Measurements from ENCODE around the gene TP53I13. TPM values are rescaled to one million over a fixed set of nuclear protein-coding genes. Genes with fewer than 3 reads are reported as not detected.

Gene TP53I13
- total and polyA plus RNA-seq, 2 donors (not counting 3 experiments of a cell fraction or from before 2014, with no cell fraction given) = 41.1 to 42.7 TPM

DNA sequence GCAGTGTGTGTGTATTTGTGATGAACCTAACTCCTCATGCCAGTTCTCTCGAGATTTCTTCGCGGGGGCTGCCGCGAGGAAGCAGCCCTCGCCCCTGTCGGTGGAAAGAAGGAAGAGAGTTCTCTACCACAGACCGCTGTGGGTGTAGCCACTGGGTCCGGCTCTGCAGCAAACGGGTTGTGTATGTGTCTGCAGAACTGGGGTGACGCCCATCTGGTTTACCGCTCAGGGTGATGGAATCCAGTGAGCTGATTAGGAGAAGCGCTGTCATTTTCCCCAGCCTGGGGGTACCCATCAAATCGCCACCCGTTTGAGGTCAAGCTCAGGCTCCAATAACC, 46.5 kb downstream of the TP53I13 start:
- intact Hi-C loops (cut with micrococcal nuclease) (loop anchor here (1.0 to 5.0 kb wide), 3 partner anchors 48 to 478 kb away; partner anchors contain the start of genes ABHD15 and TP53I13), dilution Hi-C loops (cut with MboI; ENCODE audit: extremely low pct_ligation_motif_present, low sequenced_read_pairs) (no loop called here)
- TF ChIP-seq POLR2AphosphoS5 (IDR thresholded peaks at IDR 0.05; ENCODE audit: insufficient read depth, low read depth, low read length) (no peak), FOS (IDR thresholded peaks at IDR 0.05; ENCODE audit: borderline replicate concordance, insufficient read depth, low read length) (no peak), GATA2 (IDR thresholded peaks at IDR 0.05; ENCODE audit: insufficient read depth, insufficient read length, low read depth, low read length) (no peak), JUN (IDR thresholded peaks at IDR 0.05; ENCODE audit: borderline replicate concordance, insufficient read depth, insufficient read length, low read depth) (no peak), POLR2A (IDR thresholded peaks at IDR 0.05; ENCODE audit: low read depth, low read length) (no peak)
- TF ChIP-seq, protein P1, sequence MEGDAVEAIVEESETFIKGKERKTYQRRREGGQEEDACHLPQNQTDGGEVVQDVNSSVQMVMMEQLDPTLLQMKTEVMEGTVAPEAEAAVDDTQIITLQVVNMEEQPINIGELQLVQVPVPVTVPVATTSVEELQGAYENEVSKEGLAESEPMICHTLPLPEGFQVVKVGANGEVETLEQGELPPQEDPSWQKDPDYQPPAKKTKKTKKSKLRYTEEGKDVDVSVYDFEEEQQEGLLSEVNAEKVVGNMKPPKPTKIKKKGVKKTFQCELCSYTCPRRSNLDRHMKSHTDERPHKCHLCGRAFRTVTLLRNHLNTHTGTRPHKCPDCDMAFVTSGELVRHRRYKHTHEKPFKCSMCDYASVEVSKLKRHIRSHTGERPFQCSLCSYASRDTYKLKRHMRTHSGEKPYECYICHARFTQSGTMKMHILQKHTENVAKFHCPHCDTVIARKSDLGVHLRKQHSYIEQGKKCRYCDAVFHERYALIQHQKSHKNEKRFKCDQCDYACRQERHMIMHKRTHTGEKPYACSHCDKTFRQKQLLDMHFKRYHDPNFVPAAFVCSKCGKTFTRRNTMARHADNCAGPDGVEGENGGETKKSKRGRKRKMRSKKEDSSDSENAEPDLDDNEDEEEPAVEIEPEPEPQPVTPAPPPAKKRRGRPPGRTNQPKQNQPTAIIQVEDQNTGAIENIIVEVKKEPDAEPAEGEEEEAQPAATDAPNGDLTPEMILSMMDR (IDR thresholded peaks at IDR 0.05; ENCODE audit: extremely low read depth in 1 of 2, insufficient read depth in 1 of 2, low read depth in 1 of 2, low read length in 2 of 2) = no peak
- TF ChIP-seq, protein P2, sequence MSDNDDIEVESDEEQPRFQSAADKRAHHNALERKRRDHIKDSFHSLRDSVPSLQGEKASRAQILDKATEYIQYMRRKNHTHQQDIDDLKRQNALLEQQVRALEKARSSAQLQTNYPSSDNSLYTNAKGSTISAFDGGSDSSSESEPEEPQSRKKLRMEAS (IDR thresholded peaks at IDR 0.05; ENCODE audit: insufficient read depth, insufficient read length) = no peak
- Histone ChIP-seq H3K79me2 (ENCODE audit: control insufficient read depth, insufficient read depth, low read length) (no peaks in the 10 kb centered on the region), H3K4me2 (ENCODE audit: insufficient read depth, low read length) (peak overlapping the region; percentile 55), H3K27ac (ENCODE audit: insufficient read depth, low read depth, low read length) (no peak overlapping the region), H3K9me1 (replicated peaks; ENCODE audit: control insufficient read depth, extremely low read depth, insufficient read depth, low read length) (no peaks in the 10 kb centered on the region), H3K36me3 (ENCODE audit: control insufficient read depth in 2 of 2, extremely low read depth in 1 of 2, insufficient read depth in 2 of 2, low read length in 2 of 2) (peaks cover 0 to 1% of the 10 kb centered on the region in 2 experiments), H3K9ac (replicated peaks; ENCODE audit: extremely low read depth, insufficient read depth, low read length) (no peak overlapping the region), H4K20me1 (replicated peaks; ENCODE audit: control insufficient read depth, extremely low read depth, insufficient read depth, low read length) (no peaks in the 10 kb centered on the region), H3K4me3 (replicated peaks in 1 of 3; ENCODE audit: insufficient read depth in 1 of 3, low read depth in 1 of 3, low read length in 3 of 3) (peak overlapping the region in 1 of 3 experiments; percentile 18), H3K27me3 (ENCODE audit: control insufficient read depth in 2 of 2, insufficient read depth in 2 of 2, low read length in 2 of 2) (no peaks in the 10 kb centered on the region), H3K4me1 (ENCODE audit: control insufficient read depth, extremely low read depth, insufficient read depth, low read length) (peaks cover 31% of the 10 kb centered on the region), H2AFZ (ENCODE audit: low read depth, low read length) (peak overlapping the region; percentile 34), H3K9me3 (replicated peaks; ENCODE audit: control insufficient read depth, insufficient read depth, low read length) (no peaks in the 10 kb centered on the region)
- POLR2A ChIA-PET = interaction anchor here (1.6 kb wide), 1 partner anchor 321 kb away, joined by 5 read pairs; the partner anchor contains the start of gene NUFIP2
- CTCF ChIA-PET = interaction anchor here (0.6 to 6.9 kb wide), 10 partner anchors 20 to 478 kb away, joined by 3 to 120 read pairs (median 6); partner anchors contain the start of genes ABHD15, ANKRD13B, SSH2 and TP53I13
- FAIRE-seq (no peak), DNase-seq (ENCODE audit: low read depth, low spot score) (no peak)
- no TSS peak for BruUV-seq (replicated peaks)
